SW480 (cell line): ENCODE measurements around the gene NDUFB4.
"Not testable (repeated sequence)": the region's sequence is repeated elsewhere in the genome, so short reads cannot be mapped to it uniquely, and the experiment has no call there.

Experiments
- DNase-seq: peaks from one replicate; pipeline ENCODE4 v3.0.0-alpha.2; 2016; ENCODE audit warnings: low spot score

Gene NDUFB4

DNA sequence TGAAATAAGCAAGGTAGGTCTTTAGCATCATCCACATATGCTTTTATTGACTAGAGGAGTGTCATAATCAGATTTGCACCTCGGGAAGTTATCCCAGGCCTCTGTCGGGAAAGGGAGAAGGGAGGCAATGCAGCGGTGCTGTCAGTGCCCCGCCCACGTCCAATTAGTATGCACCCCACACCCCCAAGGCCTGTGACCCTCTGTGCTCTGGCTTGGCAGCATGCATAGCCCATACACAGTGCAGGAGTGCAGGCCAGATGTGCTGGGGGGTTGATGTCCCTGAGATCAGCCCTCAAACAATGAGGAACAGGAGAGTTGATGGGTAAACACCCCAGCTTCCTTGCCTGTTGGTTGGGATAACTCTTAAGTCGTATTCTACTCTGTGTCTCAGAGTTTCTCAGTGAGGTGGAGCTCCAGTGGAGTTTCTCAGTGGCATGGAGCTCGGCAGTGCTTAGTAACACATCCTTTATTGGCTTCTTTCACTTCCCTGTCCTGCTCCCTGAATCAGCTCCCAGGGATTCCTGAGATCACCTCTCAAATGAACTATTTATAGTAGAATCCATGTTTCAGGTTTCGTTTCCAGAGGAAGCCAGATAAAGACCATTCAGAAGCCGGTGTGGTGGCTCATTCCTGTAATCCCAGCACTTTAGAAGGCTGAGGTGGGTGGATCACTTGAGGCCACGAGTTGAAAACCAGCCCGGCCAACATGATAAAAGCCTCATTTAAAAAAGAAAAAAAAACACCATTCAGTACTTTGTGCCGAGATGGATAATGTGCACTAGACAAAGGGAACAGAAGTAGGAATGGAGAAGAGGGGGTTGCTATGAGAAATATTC is 26.7 kb upstream of the NDUFB4 start:
- no peak for DNase-seq

DNA sequence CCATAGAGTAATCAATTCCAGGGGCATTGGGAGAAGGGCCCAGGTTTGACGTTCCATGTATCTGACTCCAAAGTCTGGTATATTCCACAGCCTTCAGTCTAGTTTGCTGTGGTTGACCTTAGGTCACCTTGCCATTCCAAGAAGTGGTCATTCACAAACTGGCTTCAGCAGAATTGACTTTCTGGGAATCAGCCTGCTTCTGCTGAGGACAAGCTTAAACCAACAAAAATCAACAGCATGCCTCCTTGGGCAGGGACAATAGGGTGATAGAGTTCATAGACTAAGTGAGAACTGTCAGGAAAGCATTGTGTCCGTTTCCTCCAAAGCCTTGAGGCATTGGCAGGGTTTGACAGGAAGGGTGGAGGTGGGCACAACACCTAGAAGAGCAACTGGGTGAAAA is 24.1 kb upstream of the NDUFB4 start:
- DNase-seq: no peak

DNA sequence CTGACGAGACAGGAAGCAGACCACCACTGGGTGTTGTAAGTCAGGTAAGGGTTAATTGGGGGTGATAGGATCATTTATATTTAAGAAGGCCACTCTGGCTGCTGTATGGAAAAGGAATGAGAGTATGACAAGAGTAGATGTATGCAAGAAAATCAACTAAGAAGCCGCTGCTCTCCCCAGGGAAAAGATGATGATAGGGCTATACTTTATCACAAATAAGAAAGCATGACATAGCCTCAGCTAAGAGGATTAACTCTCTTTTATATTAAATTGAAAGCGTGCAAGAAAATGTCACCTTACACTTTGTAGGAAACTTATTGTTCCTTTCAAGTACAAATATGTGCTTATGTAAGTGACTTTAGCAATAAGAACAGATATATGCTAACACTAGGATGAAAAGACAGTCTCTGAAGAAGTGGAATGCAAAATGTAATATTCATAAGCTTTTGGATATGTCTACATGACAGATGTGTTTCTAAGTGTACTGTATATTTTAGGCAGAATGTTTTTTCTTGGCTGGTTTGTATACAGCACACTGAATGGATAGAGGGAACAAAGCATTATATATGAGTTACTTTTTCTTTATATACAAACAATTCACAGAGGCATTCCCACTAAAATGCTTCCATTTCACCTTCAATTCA is 8.7 kb upstream of the NDUFB4 start:
- DNase-seq: no peak

DNA sequence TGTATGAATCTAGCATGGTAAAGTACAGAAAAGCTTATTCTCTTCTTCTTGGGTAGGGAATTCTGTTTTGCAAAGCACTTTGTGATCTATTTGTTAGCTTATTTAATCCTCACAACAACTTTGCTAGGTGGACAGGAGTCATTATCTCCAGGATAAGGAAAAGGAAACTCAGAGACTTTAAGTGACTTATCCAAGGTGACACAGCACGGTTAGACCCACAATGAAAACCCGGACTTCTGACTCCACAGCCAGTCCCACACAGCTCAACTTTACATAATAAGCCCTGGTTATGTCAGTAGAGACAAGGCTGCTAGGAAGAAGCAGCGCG is 384 bp upstream of the NDUFB4 start:
- DNase-seq: no peak

DNA sequence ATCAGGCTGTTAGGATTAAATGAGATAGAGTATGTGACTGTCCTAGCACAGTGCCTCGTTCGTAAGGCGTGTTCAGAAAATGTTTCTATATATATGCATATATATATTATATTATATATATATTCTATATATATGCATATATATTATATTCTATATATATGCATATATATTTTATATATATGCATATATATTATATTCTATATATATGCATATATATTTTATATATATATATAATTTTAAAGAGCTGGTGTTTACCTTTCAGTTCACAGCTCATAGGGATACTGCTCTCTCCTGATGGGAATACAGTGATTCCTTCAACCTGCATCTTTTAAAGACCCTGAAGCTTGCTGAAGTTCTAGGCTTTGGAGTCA is 702 bp downstream of the NDUFB4 start:
- DNase-seq: no peak

DNA sequence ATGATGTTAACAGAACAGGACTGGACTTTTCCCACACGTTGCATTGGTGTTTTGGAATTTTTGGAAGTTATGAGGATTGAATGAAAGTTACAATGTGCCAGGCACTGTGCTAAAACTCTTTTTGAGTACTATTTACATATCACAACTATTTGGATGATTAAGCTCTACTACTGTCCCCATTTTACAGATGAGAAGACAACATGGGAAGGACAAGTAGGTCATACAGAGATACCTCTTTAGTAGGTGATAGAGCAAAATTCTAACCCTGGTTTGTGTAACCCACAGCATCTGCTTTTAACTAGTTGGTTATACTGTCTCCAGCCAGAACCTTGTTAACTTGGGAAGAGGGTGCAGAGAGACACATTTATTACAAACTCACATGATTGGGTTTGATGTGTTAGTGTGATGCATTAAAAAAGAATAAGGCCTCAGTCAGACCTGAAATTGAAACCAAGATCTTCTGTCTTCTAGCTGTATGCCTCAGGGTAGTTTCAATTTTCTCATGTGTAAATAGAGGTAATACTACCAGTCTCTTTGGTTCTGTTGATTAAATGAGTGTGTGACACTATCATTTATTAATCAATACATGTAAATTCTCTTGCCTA is 1.4 kb downstream of the NDUFB4 start:
- DNase-seq: no peak

DNA sequence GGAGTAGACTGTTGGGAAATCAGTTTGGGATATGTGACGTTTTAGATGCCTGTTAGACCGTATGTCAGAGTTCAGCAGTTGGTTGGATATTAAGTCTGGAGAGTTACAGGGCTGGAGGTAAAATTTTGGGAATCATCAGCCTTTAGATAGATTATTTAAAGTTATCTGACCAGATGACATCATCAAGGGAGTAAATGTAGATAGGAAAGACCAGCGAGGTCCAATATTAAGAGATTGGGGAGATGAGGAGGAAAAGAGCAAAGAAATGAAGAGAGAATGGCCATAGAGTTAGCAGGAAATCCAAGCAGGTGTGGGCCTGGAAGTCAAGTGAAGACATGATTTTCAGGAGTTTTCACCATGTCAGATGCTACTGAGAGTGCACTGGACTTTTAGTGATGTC is 3.1 kb downstream of the NDUFB4 start:
- no peak for DNase-seq

DNA sequence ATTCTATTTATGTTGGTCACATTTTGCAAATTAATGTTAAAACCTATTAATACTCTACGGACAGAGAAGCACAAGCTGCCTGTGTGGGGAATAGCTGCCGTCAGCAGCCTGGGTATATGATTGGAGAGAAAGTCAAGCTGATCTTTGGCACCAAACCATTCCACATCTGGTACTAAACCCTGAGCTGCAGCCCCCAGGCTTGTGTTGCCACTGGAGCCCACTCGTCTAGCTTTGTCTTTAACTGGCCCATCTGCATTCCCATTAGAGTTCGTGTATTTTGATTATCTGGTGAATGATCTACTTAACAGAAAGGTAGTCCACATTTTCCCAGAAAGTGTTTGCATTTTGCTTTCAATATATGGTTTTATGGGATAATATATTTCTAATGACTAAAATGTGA is 5.4 kb downstream of the NDUFB4 start:
- no peak for DNase-seq

DNA sequence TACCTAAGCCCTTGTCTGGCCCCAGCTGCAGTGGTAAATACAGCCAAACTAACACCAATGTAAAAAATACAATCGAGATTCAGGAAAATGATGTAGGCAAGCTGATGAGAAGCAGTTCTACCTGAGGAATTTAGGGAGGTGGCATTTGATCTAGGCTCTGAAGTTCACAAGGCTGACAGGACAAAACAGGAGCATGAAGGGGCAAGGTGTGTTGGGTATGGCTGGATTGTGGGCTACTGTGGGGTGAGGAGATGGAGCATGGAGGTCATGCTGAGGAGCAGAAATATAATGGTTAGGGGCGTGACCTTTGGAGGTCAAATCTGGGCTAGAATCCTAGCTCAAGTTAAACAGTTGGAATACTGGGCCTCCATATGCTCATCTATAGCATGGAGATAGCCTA is 6.5 kb downstream of the NDUFB4 start:
- no peak for DNase-seq

DNA sequence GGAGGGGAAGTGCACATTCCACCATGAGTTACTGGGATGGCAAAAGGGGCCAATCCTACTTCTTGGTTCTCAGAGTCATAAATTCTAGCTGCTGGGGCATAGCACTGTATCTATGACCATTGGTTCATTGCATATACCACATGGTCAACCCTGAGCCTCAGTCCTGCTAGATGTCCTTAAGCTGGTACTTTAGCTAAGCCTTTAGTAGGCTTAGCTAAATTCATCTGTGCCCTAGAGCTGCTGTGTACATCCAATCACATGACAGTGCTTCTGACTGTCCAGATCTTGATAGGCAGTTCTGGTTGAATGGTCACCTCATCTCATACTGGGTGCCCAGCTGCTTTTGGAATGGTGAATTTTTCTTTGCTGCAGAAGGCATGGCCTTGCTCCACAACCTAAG is 8.2 kb downstream of the NDUFB4 start:
- no peak for DNase-seq

DNA sequence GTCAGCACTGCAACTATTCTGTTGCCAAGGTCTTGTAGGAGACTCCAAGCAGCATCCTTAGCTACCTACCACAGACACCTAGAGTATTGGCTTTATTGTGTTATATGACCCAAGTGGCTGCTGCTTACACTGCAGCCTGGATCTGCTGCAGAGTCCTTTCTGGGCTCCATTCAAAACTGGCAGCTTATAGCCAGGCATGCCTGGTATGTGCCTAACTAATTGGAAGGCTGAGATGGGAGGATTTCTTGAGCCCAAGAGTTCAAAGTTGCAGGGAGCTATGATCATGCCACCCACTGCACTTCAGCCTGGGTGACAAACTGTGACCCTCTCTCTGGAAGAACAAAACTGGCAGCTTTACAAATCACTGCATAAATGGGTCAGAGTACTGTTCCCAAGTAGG is 8.6 kb downstream of the NDUFB4 start:
- no peak for DNase-seq

DNA sequence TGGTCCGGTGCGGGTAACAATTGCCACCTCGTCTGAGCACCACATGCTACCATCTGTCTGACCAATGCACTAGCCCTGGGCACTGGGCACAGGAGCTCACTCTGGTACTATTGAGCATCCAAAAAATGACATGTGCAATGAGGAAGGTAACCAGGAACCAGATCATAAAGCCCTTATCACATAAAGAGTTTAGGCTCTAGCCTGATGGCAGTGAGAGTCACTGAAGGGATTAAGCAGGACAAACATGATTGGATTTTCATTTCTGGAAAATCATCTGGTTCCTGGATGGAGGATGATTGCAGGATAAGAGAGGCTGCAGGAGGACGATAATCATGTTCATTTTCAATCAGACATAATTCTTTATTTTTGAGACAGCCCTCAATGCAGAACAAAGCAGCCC is 12.4 kb downstream of the NDUFB4 start:
- no peak for DNase-seq

DNA sequence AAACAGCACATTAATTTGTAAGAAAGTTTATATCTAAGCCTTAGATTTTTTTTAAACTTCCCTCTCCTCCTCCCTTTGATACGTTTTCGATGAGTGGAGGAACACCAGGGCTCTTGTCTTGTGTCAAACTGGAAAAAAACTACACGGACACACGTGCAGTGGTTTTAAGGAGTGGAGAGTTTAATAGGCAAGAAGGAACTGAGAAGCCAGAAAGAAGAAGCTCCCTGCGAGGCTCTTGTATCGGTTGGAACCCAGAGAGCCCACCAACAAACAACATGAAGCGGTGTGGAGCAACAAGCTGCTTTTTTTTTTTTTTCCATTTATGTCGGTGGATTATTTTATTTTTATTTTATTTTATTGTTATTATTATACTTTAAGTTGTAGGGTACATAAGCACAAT is 18.6 kb downstream of the NDUFB4 start:
- no peak for DNase-seq

DNA sequence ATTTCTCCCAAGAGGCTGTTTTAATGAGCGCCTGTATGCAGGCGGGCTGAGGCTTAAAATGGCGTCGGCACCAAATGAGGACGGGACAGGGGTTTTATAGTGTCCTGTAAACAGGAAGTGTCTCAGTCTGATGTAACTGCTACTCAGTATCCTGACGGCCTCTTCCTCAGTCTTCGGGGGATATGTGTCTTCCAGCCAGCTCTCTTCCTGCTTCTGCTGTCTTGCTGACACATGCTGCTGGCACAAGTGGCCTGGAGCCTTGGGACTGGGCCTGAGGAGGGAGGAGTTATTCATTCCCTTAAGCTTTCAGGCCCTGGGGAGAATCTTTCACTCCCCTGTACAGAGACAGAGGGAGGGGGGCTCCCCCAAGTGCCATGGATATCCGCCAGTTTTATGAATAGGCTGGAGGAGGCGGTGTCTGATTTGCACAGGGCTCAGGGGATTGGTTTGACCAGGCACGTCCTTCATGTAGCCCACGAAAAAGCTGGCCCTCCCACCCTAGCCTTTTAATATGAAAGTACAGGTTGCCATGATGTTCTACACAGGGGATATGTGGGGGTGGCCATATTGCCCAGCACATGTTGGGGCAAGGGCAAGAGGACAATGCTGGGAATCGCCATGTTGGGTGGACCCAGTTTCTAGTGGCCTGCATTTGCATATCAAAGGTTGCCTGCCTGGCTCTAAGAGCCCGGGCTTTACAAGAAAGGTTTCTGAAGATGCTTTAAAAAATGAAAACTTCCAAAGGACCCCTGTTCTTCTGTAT is 19.9 kb downstream of the NDUFB4 start:
- no peak for DNase-seq

DNA sequence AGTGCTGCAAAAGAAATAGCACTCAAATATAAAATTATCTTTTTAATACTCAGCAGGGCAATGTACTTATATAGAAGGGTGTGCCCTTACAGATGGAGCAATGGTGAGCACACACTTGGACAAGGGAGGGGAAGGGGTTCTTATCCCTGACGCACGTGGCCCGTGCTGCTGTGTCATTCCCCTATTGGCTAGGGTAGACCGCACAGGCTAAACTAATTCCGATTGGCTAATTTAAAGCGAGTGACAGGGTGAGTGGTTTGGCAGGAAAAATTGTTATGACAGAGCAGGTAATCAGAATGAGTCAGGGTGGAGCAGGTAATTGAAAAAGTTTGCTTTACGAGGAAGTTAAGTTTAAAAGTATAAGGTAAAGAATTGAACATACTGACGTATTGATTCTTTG is 20.6 kb downstream of the NDUFB4 start:
- not testable (repeated sequence) for DNase-seq

DNA sequence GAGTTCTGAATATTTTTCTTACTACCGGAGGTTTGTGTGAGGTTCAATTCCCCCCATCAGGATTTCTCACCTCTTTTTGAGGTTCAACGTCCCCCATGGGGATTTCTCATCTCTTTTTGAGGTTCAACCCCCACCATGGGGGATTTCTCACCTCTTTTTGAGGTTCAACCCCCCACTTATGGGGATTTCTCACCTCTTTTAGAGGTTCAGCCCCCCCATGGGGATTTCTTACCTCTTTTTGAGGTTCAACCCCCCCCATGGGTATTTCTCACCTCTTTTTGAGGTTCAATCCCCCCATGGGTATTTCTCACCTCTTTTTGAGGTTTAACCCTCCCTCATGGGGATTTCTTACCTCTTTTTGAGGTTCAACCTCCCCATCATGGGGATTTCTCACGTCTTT is 26.3 kb downstream of the NDUFB4 start:
- DNase-seq: no peak

DNA sequence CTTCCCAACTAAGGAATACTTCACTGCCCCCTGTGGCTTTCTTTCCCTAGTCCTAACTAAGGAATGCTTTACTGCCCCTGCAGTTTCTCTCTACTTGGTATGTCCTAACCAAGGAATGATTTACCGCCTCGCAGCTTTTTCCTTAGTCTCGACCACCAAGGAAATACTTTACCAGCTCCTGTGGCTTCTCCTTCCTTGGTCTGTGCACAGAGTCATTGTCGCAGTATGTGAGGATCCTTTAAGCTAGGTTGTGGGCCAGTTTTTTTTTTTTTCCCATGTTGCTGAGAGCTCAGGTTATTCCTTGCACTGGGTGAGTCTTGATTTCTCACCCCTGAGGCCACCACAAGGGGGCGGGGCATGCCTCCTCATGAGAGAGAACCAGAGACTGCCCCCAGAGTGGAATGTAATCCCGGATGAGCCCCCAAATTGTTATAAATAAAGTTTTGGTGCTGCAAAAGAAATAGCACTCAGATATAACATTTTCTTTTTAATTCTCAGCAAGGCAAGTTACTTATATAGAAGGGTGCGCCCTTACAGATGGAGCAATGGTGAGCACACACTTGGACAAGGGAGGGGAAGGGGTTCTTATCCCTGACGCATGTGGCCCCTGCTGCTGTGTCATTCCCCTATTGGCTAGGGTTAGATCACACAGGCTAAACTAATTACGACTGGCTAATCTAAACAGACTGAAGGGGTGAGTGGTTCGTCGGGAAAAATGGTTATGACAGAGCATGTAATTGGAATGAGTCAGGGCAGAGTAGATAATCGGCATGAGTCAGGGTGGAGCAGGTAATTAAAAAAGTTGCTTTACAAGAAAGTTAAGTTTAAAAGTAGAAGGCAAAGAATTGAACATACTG is 27.0 kb downstream of the NDUFB4 start:
- no peak for DNase-seq

DNA sequence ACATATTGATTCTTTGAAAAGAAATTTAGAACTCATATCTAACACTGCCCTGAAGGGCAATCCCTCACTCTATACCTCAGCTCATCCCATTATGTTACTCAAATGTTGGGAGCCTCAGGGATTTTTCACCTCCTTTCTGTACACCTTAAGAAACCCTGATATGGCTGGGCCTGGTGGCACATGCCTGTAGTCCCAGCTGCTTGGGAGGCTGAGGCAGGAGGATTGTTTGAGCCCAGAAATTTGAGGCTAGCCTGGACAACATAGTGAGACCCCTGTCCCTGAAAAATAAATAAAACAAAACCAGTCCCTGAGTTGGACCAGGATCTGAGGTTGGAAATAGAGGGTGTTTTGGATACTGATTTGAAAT is 27.6 kb downstream of the NDUFB4 start:
- DNase-seq: no peak

DNA sequence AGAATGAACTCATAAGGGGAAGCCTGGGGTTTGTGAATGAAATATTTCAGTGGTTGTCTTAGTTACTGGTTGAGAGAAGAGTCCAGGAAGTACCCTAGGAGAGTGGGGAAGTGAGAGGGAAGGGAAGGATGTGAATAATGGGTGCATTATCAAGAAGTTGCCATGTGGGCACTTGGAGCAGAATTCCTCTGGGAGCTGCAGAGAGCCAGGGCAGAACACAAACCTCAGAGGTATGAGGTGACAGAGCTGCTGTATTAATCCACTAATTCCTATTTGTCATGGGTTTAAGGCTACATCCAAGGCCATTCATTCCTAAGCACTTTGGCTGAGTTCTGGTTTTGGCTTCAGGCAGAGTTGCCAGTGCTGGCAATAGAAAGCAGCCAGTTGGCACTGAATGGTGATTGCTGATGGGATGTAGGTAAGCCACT is 29.0 kb downstream of the NDUFB4 start:
- no peak for DNase-seq

DNA sequence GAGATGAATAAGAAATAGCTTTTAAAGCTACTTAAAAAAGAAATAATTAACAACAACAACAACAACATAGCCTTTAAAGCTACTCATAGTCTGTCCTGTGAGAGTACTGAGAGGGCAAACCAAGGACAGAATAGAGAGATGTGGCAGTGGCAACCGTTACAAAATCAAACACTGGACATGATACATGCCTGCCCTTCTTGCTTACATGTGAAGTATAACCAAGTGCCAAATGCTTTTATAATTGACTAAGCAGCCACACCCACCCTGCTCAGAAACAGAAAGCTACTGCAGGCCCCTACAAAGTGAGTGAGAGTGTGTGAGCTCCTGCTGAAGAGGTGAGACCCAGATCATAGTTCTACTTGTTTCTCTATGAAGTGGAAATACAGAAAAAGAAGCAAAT is 38.4 kb downstream of the NDUFB4 start:
- DNase-seq: peak; percentile 22

DNA sequence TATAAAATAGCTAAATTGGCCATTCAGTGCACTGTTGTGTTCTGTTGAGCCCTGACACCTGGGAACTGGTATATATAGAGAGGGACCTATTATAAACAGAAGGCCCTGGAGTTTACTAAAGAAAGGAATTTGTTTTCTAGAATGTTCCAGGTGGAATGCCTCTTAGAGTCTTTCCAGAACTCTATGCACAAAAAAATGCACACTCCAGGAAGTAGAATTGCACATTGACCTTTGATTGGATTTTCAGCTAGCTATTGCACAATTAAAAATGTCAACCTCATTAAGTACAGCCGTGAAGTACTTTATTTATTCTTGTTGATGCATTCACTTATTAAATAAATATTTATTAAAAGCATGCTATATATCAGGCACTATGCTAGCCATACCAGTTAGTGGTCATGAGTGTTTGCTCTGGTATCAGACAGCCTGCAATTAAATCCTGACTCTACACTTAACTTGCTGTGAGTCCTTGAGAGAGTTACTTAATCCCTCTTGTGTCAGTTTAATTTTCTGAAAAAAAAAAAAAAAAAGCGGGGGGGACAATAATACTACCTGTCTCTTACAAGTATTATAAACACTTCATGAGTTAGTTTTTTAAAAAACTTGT is 40.8 kb downstream of the NDUFB4 start:
- DNase-seq: no peak
